Ramos (cell line): Measurements from ENCODE around the gene ZNF248.
"Not testable (repeated sequence)": the region's sequence is repeated elsewhere in the genome, so short reads cannot be mapped to it uniquely, and the experiment has no call there.

ENCODE experiments used
- in situ Hi-C: fragments of 300-500 bp; cut with MboI; formaldehyde crosslinking; loops from one replicate; pipeline ENCODE4 v1.14.3; 2022; ENCODE audit warnings: low sequenced_read_pairs; ENCODE audit not compliant: unreplicated experiment

ZNF248 gene

GRCh38 chr10:37857287-37858211, at the start of gene ZNF248:
Gene ZNF248 (minus strand): TSS chr10:37857610. CDS start chr10:37856310, 1,300 bp downstream.
- in situ Hi-C loops = no loop called here

- in situ Hi-C loops = no loop called here
Measured at GRCh38 chr10:37906382-37906781, 49.0 kb upstream of the ZNF248 start.

GRCh38 chr10:37896436-37896835, 39.0 kb upstream of the ZNF248 start:
- in situ Hi-C loops = no loop called here

- in situ Hi-C loops = no loop called here
Measured at GRCh38 chr10:37895674-37896073, 38.3 kb upstream of the ZNF248 start.

- in situ Hi-C loops = no loop called here
Measured at GRCh38 chr10:37885850-37886249, 28.4 kb upstream of the ZNF248 start.

GRCh38 chr10:37872955-37873354, 15.5 kb upstream of the ZNF248 start:
- in situ Hi-C loops = no loop called here

GRCh38 chr10:37872283-37872682, 14.9 kb upstream of the ZNF248 start:
- in situ Hi-C loops = no loop called here

GRCh38 chr10:37871568-37872251, 14.3 kb upstream of the ZNF248 start:
- in situ Hi-C loops = no loop called here

GRCh38 chr10:37871143-37871542, 13.7 kb upstream of the ZNF248 start:
- in situ Hi-C loops = no loop called here

- in situ Hi-C loops = no loop called here
Measured at GRCh38 chr10:37868796-37869195, 11.4 kb upstream of the ZNF248 start.

GRCh38 chr10:37865957-37866803, 8.8 kb upstream of the ZNF248 start:
- in situ Hi-C loops = no loop called here

GRCh38 chr10:37865264-37865663, 7.9 kb upstream of the ZNF248 start:
- in situ Hi-C loops = no loop called here

- in situ Hi-C loops = no loop called here
Measured at GRCh38 chr10:37860494-37861190, 3.2 kb upstream of the ZNF248 start.

GRCh38 chr10:37859270-37859669, 1.9 kb upstream of the ZNF248 start:
- in situ Hi-C loops = not testable (repeated sequence)

- in situ Hi-C loops = no loop called here
Measured at GRCh38 chr10:37856881-37857286, 526 bp downstream of the ZNF248 start.

- in situ Hi-C loops = no loop called here
Measured at GRCh38 chr10:37855636-37856035, 1.8 kb downstream of the ZNF248 start.

GRCh38 chr10:37854626-37855025, 2.8 kb downstream of the ZNF248 start:
- in situ Hi-C loops = no loop called here

- in situ Hi-C loops = no loop called here
Measured at GRCh38 chr10:37844644-37845043, 12.8 kb downstream of the ZNF248 start.

- in situ Hi-C loops = no loop called here
Measured at GRCh38 chr10:37839243-37839642, 18.2 kb downstream of the ZNF248 start.
